ENCODE data around the gene CYP4Z1. TPM values are rescaled to one million over a fixed set of nuclear protein-coding genes. Genes with fewer than 3 reads are reported as not detected.
"Not testable (repeated sequence)": the region's sequence is repeated elsewhere in the genome, so short reads cannot be mapped to it uniquely, and the experiment has no call there.

Gene CYP4Z1
- total RNA-seq, 1 experiment from 2014 or later, result not detected

DNA sequence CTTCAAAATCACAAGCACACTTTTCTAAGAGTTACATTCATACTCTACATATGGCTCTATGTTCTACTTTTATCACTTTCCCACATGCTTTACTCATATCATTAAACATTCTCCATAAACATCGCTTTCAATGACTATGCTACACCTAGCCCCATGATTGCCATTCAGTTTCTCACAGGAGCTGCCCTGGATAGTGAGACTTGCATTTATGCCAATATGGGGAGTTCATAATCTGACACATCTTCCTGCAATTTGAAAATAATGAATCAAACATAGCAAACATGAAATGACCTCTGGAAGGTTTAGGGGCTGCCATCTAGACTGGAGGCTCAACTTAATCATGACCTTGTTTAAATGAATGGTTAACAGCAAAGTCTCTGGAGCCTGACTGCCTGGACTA is 61.2 kb downstream of the CYP4Z1 start:
- no peak for DNase-seq (ENCODE audit: low read depth)

DNA sequence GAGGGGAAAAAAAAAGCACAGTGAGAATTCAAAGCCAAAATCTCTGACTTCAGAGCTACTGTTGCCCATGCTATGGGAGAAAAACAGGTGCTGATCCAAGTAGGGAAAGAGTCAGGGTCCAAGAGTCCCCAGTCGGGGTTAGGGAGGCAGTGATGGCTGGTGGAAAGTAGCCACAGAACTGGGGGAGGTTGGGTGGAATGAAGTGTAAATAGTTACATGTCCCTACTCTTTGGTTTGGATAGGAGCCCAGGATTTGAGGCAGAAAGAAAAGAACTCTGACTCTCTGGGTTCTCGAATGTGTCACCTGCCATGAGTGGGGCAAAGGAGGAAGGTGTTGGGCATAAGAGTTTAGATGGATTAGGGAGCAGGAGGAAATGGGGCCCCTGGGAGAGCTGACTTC is 61.8 kb downstream of the CYP4Z1 start:
- DNase-seq (ENCODE audit: low read depth), result not testable (repeated sequence)

DNA sequence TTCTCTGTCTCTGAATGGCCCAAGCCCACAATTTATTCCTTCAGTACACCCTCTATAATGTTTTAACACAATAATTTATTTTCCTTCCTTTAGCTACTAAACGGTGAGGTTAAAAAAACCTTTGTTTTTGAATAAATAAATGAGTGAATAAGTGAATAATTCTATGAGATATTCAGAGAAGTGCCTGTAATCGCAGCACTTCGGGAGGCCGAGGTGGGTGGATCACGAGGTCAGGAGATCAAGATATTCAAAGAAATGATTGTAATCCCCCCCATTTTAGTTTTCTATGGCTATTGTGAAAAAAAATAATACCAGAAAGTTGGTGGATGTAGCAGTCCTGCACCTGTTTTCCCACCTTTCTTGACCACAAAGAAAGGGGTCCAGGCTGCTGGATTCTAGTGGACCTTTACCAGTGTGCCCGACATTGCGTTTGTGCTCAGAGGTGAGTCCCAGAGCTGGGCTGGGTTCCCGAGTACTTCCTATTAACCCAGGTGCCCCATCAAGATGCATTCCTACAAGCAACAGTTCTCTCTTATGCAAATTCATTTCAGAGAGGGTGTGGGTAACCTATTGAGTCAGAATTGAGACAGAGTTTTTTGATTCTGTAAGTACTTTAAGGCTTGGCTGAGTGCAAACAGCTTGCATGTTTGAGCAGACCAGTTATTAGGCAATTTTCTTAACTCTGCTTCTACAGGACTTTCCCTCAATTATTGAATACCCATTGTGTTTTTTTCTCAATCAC is 62.6 kb downstream of the CYP4Z1 start:
- DNase-seq (ENCODE audit: low read depth), result not testable (repeated sequence)

DNA sequence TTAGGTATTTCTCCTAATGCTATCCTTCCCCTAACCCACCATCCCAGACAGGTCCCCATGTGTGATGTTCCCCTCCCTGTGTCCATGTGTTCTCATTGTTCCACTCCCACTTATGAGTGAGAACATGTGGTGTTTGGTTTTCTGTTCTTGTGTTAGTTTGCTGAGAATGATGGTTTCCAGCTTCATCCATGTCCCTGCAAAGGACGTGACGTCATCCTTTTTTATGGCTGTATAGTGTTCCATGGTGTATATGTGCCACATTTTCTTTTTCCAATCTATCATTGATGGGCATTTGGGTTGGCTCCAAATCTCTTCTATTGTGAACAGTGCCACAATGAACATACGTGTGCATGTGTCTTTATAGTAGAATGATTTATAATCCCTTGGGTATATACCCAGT is 65.6 kb downstream of the CYP4Z1 start:
- not testable (repeated sequence) for DNase-seq (ENCODE audit: low read depth)

DNA sequence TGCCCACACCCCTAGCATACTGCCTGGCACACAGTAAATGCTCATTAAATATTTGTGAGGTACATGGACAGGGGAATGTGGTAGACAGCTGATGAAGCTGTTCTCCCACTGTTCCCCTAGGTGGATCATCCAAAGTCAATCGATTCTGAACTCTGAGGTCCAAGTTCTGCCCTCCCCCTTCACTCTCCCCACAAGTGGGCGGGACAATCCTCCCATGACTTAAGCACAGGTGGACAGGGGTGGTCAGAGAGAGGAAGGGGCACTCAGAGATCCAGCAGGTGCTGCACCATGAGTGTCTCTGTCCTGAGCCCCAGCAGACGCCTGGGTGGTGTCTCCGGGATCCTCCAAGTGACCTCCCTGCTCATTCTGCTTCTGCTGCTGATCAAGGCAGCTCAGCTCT is 70.2 kb downstream of the CYP4Z1 start, which contains the start of gene CYP4A22:
Gene CYP4A22 (plus strand): TSS at position 244 of the 400 bp plus-strand sequence. CDS start 45 bp downstream, at position 289.
- DNase-seq (ENCODE audit: low read depth), result no peak

DNA sequence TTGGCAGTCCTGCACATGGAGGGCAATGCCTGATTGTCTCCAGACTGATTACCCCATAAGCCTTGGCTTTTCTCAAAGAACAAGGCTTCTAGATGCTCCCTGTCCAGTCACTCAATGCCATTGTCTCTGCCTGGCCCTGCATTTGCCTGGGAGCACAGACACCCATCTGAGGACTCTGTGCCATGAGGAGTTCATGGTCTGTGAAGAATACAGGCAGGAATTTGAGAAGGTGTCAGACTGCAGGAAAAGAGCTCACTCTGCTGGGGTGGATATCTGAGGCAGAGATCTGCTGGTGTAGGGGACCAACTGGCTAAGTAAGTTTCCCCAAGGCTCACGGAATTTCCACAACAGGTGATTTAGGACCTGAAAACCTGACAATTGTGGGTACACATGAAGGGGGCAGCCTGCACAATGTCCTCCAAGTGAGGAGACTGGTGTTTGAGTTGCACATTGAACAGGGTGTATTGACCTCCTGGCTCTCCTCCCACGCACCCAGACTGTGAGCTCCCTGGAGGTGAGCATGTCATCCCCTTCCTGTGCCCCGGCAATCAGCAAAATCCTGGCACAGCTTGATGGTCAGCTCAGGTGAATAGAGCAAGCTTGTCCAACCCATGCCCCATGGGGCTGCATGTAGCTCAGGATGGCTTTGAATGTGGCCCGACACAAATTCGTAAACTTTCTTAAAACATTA is 71.0 kb downstream of the CYP4Z1 start:
- DNase-seq (ENCODE audit: low read depth), result no peak

DNA sequence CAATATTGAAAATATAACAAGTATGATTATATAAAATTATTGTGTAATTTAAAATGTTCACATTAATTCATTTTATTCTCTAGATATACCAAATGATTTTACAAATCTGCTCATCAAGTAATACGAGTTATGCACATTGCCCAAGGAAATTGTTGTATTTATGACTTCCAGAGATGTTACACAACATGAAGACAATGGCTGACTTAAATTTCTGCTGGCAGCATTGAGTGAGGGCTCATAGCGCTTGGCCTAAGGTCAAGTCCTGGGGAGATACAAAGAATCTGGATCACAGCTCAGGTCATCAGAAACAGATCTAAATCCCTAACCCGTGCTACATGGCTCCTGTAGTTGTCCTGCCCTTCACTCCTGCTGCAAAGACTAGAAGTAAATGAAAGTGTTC is 73.3 kb downstream of the CYP4Z1 start:
- not testable (repeated sequence) for DNase-seq (ENCODE audit: low read depth)

DNA sequence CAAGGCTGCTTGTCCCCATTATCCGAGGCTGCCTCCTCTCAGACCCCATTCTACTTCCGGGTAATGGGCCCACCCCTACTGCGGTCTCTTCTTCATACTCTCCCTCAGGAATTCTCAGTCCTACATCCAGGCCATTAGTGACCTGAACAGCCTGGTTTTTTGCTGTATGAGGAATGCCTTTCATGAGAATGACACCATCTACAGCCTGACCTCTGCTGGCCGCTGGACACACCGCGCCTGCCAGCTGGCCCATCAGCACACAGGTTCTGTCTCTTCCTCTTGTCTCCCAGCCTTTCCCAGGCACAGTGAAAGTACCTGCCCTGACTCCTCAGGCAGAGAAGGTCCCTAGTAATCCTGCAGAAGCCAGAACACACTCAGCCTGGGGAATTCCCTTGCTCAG is 76.6 kb downstream of the CYP4Z1 start:
- peak; percentile 5 for DNase-seq (ENCODE audit: low read depth)

DNA sequence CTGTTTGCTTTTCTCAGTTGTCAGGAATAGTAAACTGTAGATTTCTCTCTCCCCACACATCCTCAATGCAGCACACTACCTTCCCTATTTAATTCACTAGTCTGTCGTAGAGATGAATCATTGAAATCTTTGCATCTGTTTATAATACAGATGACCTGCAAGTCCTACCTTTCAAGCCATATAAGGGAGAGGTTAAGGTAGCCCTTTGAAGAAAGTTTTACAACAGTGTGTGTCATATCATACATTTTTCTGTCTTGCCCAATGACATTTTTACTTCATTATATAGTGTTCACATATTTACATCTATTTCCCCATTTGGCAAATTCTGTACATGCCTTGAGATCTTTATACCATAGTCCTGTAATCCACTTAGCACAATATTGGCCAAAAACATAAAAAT is 79.5 kb downstream of the CYP4Z1 start:
- DNase-seq (ENCODE audit: low read depth), result not testable (repeated sequence)

DNA sequence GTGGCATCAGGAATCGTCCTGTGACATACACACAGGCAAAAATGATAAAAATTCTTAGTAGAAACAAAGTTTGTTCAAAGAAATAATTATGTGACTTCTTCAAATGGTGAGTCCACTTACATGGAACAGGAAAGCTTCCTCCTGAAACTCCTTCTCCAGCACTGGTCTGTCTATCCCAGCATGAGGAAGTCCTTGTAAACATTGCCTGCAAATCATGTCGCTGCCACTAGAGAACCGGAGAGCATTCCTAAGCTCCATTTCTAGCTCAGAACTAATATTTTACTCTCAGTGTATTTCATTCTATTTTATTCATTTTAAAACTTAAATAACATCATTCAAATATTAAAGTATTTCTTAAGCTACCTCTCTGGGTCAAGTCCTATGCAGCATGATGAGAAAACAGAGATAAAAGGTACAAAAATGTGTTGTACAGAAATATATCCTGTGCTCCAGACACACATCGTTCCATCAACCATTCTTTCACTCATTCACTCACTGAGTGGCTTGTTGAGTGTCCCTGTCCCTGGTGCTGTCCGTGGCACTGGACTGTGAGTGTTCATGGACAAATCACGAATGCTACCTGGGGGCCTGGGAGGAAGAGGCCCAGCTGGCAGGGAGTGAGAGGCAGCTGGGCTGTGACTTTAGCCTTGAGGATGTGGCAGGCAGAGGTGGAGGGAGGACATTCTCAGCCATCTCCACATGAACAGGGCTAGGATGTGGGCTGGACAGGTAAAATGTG is 80.2 kb downstream of the CYP4Z1 start:
- DNase-seq (ENCODE audit: low read depth), result no peak

DNA sequence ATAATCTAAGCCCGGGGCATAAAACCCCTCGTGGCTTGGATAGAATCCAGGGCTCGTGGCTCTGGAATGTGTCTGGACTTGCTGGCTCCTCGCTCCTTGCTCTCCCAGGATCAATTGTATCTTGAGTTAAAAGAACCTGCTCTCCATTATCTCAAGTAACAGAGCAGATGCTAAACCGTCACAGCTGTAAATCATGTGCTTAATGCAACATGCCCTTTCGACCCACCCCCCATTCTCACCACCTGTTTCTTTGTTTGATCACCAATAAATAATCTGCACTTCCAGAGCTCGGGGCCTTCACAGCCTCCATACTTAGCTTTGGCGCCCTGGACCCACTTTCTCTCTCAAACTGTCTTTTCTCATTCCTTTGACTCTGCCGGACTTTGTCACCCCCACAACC is 82.1 kb downstream of the CYP4Z1 start:
- not testable (repeated sequence) for DNase-seq (ENCODE audit: low read depth)

DNA sequence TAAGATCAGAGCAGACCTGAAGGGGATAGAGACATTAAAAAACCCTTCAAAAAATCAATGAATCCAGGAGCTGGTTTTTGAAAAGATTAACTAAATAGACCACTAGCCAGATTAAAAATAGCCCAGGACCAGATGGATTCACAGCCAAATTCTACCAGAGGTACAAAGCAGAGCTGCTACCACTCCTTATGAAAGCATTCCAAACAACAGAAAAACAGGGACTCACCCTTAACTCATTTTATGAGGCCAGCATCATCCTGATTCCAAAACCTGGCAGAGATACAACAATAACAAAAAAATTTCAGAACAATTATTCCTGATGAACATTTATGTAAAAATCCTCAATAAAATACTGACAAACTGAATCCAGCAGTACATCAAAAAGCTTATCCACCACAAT is 89.4 kb downstream of the CYP4Z1 start:
- not testable (repeated sequence) for DNase-seq (ENCODE audit: low read depth)

DNA sequence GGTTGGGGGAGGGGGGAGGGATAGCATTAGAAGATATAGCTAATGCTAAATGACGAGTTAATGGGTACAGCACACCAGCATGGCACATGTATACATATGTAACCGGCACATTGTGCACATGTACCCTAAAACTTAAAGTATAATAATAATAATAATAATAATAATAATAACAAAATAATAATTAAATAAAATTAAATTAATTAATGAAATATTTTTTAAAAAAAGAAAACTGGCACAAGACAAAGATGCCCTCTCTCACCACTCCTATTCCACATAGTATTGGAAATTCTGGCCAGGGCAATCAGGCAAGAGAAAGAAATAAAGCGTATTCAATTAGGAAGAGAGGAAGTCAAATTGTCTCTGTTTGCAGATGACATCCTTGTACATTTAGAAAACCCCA is 90.9 kb downstream of the CYP4Z1 start:
- DNase-seq (ENCODE audit: low read depth), result not testable (repeated sequence)

DNA sequence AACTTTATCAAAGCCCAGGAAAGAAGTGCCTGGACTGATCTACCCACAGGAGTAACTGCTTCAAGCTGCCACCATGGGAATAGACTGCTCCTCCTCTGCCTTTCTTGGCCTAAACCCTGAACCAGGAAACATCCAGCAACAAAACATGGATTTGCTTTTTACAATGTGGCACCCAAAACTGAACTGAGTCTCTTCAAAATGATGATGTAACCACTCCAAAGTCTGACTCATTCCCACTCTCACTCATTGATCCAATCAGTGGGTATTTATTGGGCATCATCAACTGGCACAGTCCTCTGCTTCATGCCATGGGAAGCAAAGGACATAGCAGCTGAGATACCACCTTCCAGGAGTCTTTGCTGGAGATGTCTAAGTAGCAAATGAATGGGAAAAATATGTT is 93.7 kb downstream of the CYP4Z1 start:
- DNase-seq (ENCODE audit: low read depth), result no peak

DNA sequence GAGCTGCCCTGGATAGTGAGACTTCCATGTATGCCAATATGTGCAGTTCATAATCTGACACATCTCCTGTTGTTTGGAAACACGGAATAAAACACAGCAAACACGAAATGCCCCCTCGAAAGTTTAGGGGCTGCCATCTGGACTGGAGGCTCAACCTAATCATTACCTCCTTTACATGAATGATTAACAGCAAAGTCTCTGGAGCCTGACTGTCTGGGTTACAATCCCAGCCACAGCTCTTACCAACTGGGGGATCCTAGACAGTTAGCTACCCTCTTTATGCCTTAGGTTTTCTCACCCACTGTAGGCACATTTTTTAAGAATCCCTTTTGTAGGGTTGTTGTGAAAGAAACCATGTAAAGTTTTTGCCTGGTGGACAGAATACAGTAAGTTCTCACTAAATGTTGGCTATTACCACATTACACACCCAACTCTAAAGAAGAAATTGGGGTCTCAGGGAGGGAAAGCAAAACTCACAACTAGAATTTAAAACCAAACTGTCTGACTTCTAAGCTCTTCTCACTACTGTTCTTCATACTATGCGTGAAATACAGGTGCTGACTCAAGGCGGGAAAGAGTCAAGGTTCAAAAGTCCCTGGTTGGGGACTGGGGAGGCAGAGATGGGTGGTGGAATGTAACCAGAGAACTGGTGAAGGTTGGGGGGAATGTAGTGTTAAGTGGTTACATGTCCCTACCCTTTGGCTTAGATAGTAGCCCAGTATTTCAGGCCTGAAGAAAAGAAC is 94.4 kb downstream of the CYP4Z1 start:
- DNase-seq (ENCODE audit: low read depth), result no peak

DNA sequence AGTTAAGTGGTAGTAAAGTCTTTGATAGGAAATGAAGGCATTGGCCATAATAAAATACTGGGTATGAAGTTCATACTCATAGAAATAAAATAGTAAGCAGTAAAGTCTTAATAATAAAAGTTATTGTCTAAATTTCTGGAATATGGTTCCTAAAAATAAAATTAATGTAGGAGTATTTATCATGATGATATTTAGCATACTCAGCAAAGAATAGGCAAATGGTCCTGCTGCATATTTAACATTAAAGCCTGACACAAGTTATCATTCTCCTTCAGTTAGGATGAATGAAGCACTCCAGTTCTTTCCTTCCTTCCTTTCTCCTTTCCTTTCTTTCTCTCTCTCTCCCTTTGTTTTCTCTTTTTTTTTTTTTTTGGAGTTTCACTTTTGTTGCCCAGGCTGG is 97.5 kb downstream of the CYP4Z1 start:
- DNase-seq (ENCODE audit: low read depth), result no peak

Other genes starting within 250 kb of the CYP4Z1 start
- gene CYP4A11, start 125.8 kb upstream of the CYP4Z1 start, total RNA-seq (2014; rRNA removed), result not detected in 2 replicates
- gene CYP4X1, start 43.6 kb upstream of the CYP4Z1 start, total RNA-seq (2014; rRNA removed), result not detected in 2 replicates
- gene CYP4A22, start 70.2 kb downstream of the CYP4Z1 start, total RNA-seq (2014; rRNA removed), result not detected in 2 replicates
- gene PDZK1IP1, start 122.8 kb downstream of the CYP4Z1 start, total RNA-seq (2014; rRNA removed), result not detected in 2 replicates
- gene TAL1, start 165.0 kb downstream of the CYP4Z1 start, total RNA-seq (2014; rRNA removed), result not detected in 2 replicates
- 26.5 and 28.5 TPM in 2 replicates for gene STIL, start 246.9 kb downstream of the CYP4Z1 start, total RNA-seq (2014; rRNA removed)